Measurements from ENCODE around the gene CDK2. TPM values are rescaled to one million over a fixed set of nuclear protein-coding genes. Genes with fewer than 3 reads are reported as not detected.

CDK2 gene
- total and polyA plus RNA-seq, 9 of the 15 experiments (the other 6 are each of a cell fraction or from before 2014, with no cell fraction given), result 17.4 to 213 (median 109) TPM

DNA sequence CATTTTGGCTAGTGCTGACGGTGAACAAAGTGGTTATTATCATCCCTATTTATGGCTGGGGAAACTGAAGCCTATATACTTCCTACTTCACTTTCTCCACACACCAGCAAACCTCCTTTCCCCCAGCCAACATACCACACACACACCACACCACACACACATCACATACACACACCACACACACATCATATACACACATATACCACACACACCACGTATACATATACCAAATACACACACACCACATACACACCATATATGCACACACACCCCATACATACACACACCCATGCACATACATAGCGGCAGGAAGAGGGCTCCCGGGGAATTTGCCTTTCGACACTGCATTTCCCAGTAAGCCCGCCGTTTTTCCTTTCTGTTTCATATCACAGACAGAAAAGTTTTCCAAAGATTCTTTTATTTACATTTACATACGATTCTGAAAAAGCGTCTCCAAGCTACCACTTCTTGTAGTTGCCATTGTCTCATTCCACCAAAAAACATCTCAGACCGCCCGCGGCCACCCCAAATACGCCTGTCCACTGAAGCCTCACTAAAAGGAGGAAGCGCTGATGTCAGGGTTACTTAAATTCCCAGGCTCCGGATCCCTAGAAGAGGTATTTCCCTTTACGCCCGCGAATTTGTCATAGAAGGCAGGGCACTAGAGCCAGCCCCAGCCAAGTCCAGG is 6.4 kb downstream of the CDK2 start (continued):
- TF ChIP-seq TRIM24 (IDR thresholded peaks at IDR 0.05) (0 out of 4 replicates have a peak, but pooled peaks of 1 of the 2 experiments have one; percentile 13), ZNF143 (CRISPR knock-in tag; IDR thresholded peaks at IDR 0.05) (no peak), ZNF174 (CRISPR knock-in tag; IDR thresholded peaks at IDR 0.05) (no peak), ARID1B (IDR thresholded peaks at IDR 0.05) (peak; percentile 74), HLTF (IDR thresholded peaks at IDR 0.05) (peak; percentile 96), PTRF (tag; IDR thresholded peaks at IDR 0.05) (no peak), TAL1 (IDR thresholded peaks at IDR 0.05) (0 out of 2 replicates have a peak, but pooled peaks have one; percentile 9), CREM (IDR thresholded peaks at IDR 0.05; ENCODE audit: low read depth) (no peak), TAF1 (IDR thresholded peaks at IDR 0.05; ENCODE audit: control insufficient read depth, extremely low read depth, insufficient read depth, low read length, severe bottlenecking) (no peak), RCOR1 (IDR thresholded peaks at IDR 0.05; ENCODE audit: borderline replicate concordance in 1 of 2, low read depth in 2 of 2, low read length in 2 of 2) (no peak), ZNF134 (CRISPR knock-in tag; conservative IDR thresholded peaks at IDR 0.05) (no peak), ATF1 (CRISPR knock-in tag; IDR thresholded peaks at IDR 0.05) (no peak), ATF1 (tag; IDR thresholded peaks at IDR 0.05) (no peak), PHF8 (IDR thresholded peaks at IDR 0.05; ENCODE audit: borderline replicate concordance, low read length) (peak; percentile 25; the same call in 1 of the 2 replicates), NR4A1 (CRISPR knock-in tag; IDR thresholded peaks at IDR 0.05) (no peak), NR4A1 (tag; IDR thresholded peaks at IDR 0.05) (no peak), MEIS2 (IDR thresholded peaks at IDR 0.05; ENCODE audit: partially characterized antibody) (no peak), KDM2B (CRISPR knock-in tag; IDR thresholded peaks at IDR 0.05) (no peak), SMARCA5 (IDR thresholded peaks at IDR 0.05) (peak; percentile 89), ZNF133 (CRISPR knock-in tag; IDR thresholded peaks at IDR 0.05) (no peak), ZNF212 (CRISPR knock-in tag; IDR thresholded peaks at IDR 0.05) (no peak), NBN (IDR thresholded peaks at IDR 0.05; ENCODE audit: low read depth) (peak; percentile 94), SMARCA4 (IDR thresholded peaks at IDR 0.05) (peak; percentile 75)
- TF ChIP-seq, protein P1, sequence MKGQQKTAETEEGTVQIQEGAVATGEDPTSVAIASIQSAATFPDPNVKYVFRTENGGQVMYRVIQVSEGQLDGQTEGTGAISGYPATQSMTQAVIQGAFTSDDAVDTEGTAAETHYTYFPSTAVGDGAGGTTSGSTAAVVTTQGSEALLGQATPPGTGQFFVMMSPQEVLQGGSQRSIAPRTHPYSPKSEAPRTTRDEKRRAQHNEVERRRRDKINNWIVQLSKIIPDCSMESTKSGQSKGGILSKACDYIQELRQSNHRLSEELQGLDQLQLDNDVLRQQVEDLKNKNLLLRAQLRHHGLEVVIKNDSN (CRISPR knock-in tag; IDR thresholded peaks at IDR 0.05), result no peak
- TF ChIP-seq, protein P2, sequence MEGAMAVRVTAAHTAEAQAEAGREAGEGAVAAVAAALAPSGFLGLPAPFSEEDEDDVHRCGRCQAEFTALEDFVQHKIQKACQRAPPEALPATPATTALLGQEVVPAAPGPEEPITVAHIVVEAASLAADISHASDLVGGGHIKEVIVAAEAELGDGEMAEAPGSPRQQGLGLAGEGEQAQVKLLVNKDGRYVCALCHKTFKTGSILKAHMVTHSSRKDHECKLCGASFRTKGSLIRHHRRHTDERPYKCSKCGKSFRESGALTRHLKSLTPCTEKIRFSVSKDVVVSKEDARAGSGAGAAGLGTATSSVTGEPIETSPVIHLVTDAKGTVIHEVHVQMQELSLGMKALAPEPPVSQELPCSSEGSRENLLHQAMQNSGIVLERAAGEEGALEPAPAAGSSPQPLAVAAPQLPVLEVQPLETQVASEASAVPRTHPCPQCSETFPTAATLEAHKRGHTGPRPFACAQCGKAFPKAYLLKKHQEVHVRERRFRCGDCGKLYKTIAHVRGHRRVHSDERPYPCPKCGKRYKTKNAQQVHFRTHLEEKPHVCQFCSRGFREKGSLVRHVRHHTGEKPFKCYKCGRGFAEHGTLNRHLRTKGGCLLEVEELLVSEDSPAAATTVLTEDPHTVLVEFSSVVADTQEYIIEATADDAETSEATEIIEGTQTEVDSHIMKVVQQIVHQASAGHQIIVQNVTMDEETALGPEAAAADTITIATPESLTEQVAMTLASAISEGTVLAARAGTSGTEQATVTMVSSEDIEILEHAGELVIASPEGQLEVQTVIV (CRISPR knock-in tag; IDR thresholded peaks at IDR 0.05; ENCODE audit: borderline replicate concordance), result no peak
- TF ChIP-seq, protein P3, sequence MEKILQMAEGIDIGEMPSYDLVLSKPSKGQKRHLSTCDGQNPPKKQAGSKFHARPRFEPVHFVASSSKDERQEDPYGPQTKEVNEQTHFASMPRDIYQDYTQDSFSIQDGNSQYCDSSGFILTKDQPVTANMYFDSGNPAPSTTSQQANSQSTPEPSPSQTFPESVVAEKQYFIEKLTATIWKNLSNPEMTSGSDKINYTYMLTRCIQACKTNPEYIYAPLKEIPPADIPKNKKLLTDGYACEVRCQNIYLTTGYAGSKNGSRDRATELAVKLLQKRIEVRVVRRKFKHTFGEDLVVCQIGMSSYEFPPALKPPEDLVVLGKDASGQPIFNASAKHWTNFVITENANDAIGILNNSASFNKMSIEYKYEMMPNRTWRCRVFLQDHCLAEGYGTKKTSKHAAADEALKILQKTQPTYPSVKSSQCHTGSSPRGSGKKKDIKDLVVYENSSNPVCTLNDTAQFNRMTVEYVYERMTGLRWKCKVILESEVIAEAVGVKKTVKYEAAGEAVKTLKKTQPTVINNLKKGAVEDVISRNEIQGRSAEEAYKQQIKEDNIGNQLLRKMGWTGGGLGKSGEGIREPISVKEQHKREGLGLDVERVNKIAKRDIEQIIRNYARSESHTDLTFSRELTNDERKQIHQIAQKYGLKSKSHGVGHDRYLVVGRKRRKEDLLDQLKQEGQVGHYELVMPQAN (IDR thresholded peaks at IDR 0.05; ENCODE audit: borderline replicate concordance), result peak; percentile 93
